DOHH2 (cell line): ENCODE results near the gene C5orf15.
"Not testable (repeated sequence)": the region's sequence is repeated elsewhere in the genome, so short reads cannot be mapped to it uniquely, and the experiment has no call there.

Experiments used
- H3F3A ChIP-seq: fragments of 200-600 bp; sonication (generic), shearing (Covaris generic); 2 replicates; pipeline ENCODE4 v1.6.0; 2016; ENCODE audit warnings: antibody characterized with exemption, mild to moderate bottlenecking; ENCODE audit not compliant: control insufficient read depth, insufficient read depth
- H3K27ac ChIP-seq: fragments of 200-600 bp; sonication (generic); 2 replicates; pipeline ENCODE4 v1.5.1; 2014; ENCODE audit warnings: low read depth, mild to moderate bottlenecking, low read length, moderate library complexity
- H3K27me3 ChIP-seq: fragments of 200-600 bp; sonication (generic); 2 replicates; pipeline ENCODE4 v1.6.1; 2014; ENCODE audit warnings: mild to moderate bottlenecking, low read length, mixed read lengths; ENCODE audit not compliant: control insufficient read depth
- H3K36me3 ChIP-seq: fragments of 200-600 bp; sonication (generic); 2 replicates; pipeline ENCODE4 v1.6.1; 2014; ENCODE audit warnings: mild to moderate bottlenecking, low read length, moderate library complexity, mixed read lengths; ENCODE audit not compliant: control insufficient read depth
- H3K4me1 ChIP-seq: fragments of 200-600 bp; sonication (generic); 2 replicates; pipeline ENCODE4 v1.6.1; 2014; ENCODE audit warnings: mild to moderate bottlenecking, low read length, mixed read lengths; ENCODE audit not compliant: control insufficient read depth
- H3K4me2 ChIP-seq: fragments of 200-600 bp; sonication (generic); 2 replicates; pipeline ENCODE4 v1.6.0; 2014; ENCODE audit warnings: mild to moderate bottlenecking, low read length, moderate library complexity
- H3K4me3 ChIP-seq: fragments of 200-600 bp; sonication (generic); 2 replicates; pipeline ENCODE4 v1.5.1; 2014; ENCODE audit warnings: mild to moderate bottlenecking, low read length, mixed read lengths
- H3K79me2 ChIP-seq: fragments of 200-600 bp; sonication (generic); 2 replicates; pipeline ENCODE4 v1.6.1; 2014; ENCODE audit warnings: mild to moderate bottlenecking, low read length, mixed read lengths; ENCODE audit not compliant: control insufficient read depth
- H3K9me2 ChIP-seq: fragments of 200-600 bp; sonication (generic); replicated peaks from 2 replicates; pipeline ENCODE4 v1.6.1; 2014; ENCODE audit warnings: mild to moderate bottlenecking, low read length, mixed read lengths; ENCODE audit not compliant: control insufficient read depth
- H3K9me3 ChIP-seq: fragments of 200-600 bp; sonication (generic); 2 replicates; pipeline ENCODE4 v1.6.1; 2014; ENCODE audit warnings: antibody characterized with exemption, low read length, mixed read lengths; ENCODE audit not compliant: control insufficient read depth, insufficient read depth
- H4K20me1 ChIP-seq: fragments of 200-600 bp; sonication (generic); 2 replicates; pipeline ENCODE4 v1.6.0; 2014; ENCODE audit warnings: low read depth, mild to moderate bottlenecking, antibody characterized with exemption, low read length, moderate library complexity; ENCODE audit not compliant: control insufficient read depth, insufficient read depth
- EZH2phosphoT487 ChIP-seq: fragments of 200-600 bp; sonication (generic); IDR thresholded peaks from 2 replicates; pipeline ENCODE4 v1.6.1; 2017; ENCODE audit warnings: borderline replicate concordance, mild to moderate bottlenecking, antibody characterized with exemption, low read length, moderate library complexity, mixed read lengths
- TF ChIP-seq, protein P1 (sequence below): fragments of 200-600 bp; sonication (generic); IDR thresholded peaks from one replicate; pipeline ENCODE4 v1.5.1; 2014; ENCODE audit warnings: antibody characterized with exemption, mild to moderate bottlenecking, low read depth, low read length; ENCODE audit not compliant: poor library complexity, severe bottlenecking

The C5orf15 gene

DNA sequence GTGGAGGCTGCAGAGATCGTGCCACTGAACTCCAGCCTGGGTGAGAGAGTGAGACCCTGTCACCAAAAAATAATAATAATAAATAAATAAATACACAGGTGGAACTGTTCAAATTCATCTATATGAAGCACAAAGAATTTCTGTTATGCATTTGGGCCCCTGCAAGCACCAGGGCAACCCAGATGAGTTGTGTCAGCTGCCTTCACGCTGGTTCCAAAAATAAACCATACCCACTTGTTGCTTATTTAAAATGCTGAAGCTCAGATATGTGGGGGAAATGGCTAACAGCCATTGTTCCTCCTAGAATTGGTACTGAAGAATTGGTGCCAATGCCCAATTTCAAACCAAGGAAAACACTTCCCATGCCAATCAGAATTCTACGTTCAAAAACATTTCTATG, 10.5 kb upstream of the C5orf15 start:
- peaks cover 8% of the 10 kb centered on the region; the same call in 1 of the 2 replicates for H4K20me1 ChIP-seq
- TF ChIP-seq, protein P1, sequence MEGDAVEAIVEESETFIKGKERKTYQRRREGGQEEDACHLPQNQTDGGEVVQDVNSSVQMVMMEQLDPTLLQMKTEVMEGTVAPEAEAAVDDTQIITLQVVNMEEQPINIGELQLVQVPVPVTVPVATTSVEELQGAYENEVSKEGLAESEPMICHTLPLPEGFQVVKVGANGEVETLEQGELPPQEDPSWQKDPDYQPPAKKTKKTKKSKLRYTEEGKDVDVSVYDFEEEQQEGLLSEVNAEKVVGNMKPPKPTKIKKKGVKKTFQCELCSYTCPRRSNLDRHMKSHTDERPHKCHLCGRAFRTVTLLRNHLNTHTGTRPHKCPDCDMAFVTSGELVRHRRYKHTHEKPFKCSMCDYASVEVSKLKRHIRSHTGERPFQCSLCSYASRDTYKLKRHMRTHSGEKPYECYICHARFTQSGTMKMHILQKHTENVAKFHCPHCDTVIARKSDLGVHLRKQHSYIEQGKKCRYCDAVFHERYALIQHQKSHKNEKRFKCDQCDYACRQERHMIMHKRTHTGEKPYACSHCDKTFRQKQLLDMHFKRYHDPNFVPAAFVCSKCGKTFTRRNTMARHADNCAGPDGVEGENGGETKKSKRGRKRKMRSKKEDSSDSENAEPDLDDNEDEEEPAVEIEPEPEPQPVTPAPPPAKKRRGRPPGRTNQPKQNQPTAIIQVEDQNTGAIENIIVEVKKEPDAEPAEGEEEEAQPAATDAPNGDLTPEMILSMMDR: no peak
- TF ChIP-seq EZH2phosphoT487: no peak
- H3K79me2 ChIP-seq: peaks cover 34% of the 10 kb centered on the region
- H3K4me2 ChIP-seq: no peak overlapping the region
- no peaks in the 10 kb centered on the region for H3K9me3 ChIP-seq
- H3K27ac ChIP-seq: no peak overlapping the region
- no peaks in the 10 kb centered on the region for H3K9me2 ChIP-seq
- H3K4me3 ChIP-seq: no peak overlapping the region
- no peaks in the 10 kb centered on the region for H3K27me3 ChIP-seq
- no peaks in the 10 kb centered on the region for H3K4me1 ChIP-seq
- H3K36me3 ChIP-seq: peaks cover 83% of the 10 kb centered on the region
- peaks cover 18% of the 10 kb centered on the region for H3F3A ChIP-seq

DNA sequence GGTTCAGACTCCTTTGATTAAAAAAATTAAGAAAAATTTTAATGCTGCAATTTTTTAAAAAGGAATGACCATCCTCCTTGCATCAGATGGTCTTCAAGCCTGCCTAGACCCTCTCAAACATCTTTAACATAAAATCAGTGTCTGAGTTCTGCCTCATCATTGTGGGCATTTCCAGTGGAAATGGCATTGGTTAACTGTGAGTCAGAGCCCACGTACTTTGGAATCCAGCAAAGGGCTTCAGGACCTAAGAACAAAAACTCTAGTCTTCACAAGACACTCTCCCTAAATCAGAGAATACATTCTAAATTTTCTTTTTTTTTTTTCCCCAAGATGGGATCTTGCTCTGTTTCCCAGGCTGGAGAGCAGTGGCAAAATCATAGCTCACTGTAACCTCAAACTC, 9.4 kb upstream of the C5orf15 start:
- H3K79me2 ChIP-seq: peaks cover 28% of the 10 kb centered on the region
- H3K27me3 ChIP-seq: no peaks in the 10 kb centered on the region
- no peaks in the 10 kb centered on the region for H3K9me2 ChIP-seq
- H3K9me3 ChIP-seq: no peaks in the 10 kb centered on the region
- H3K36me3 ChIP-seq: peaks cover 86% of the 10 kb centered on the region
- H3K4me2 ChIP-seq: no peak overlapping the region
- H4K20me1 ChIP-seq: peaks cover 8% of the 10 kb centered on the region; the same call in 1 of the 2 replicates
- TF ChIP-seq, protein P1: no peak
- no peak for TF ChIP-seq EZH2phosphoT487
- H3K4me3 ChIP-seq: no peak overlapping the region
- H3K27ac ChIP-seq: no peak overlapping the region
- no peaks in the 10 kb centered on the region for H3K4me1 ChIP-seq
- peaks cover 27% of the 10 kb centered on the region for H3F3A ChIP-seq

DNA sequence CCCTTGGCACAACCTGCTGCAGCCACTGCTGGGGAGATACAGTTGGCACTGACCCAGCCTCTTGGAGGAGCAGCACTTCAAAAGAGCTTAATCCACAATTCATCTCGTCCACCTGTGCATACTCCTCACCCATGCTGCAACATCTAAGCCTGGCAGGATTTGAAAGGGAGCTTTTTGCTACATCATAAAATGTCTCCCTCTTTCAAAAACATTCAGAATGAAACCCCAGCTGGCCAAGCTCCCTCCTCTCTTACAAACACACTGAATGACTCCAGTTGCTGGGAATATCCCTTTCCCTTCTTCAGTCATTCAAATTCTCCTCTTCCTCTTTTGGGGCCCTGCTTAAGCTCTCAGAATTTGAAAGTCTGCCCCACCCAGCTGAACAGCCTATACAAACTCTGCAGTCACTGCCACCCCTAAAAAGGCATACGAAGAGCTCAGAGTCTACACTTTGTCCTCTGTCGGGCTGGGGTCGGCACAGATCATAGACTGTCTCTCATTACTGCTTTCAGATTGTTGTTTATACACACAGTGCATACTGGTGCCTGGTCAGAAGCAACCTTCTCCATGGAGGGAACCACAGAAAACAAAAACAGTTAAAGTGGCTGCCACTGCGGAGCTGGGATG, 8.8 kb upstream of the C5orf15 start:
- TF ChIP-seq, protein P1: no peak
- no peak for TF ChIP-seq EZH2phosphoT487
- Histone ChIP-seq H3K4me3 (no peak overlapping the region), H3K9me3 (no peaks in the 10 kb centered on the region), H3K27ac (no peak overlapping the region), H3K27me3 (no peaks in the 10 kb centered on the region), H3K4me1 (no peaks in the 10 kb centered on the region), H3K36me3 (peaks cover 88% of the 10 kb centered on the region), H4K20me1 (peaks cover 8% of the 10 kb centered on the region; the same call in 1 of the 2 replicates), H3K79me2 (peaks cover 28% of the 10 kb centered on the region), H3K4me2 (no peak overlapping the region), H3K9me2 (no peaks in the 10 kb centered on the region), H3F3A (peaks cover 29% of the 10 kb centered on the region)

DNA sequence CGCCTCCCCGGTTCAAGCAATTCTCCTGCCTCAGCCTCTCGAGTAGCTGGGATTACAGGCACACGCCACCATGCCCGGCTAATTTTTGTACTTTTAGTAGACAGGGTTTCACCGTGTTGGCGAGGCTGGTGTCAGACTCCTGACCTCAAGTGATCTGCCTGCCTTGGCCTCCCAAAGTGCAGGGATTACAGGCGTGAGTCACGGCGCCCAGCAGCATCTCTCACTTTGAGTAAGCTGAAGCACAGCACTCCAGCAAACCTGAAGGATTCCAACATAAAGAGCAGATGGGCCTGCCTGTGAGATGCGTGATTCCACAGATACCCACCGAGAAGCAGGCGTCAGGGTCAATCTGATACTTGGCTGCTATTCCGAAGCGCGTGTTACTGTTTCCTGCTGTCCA, 7.1 kb upstream of the C5orf15 start:
- not testable (repeated sequence) for H3K9me3 ChIP-seq, H3K9me2 ChIP-seq, H3K4me2 ChIP-seq, H3K27me3 ChIP-seq, H3K27ac ChIP-seq, H3K4me1 ChIP-seq, H4K20me1 ChIP-seq, H3K4me3 ChIP-seq
- peaks cover 18% of the 10 kb centered on the region for H3K79me2 ChIP-seq
- H3K36me3 ChIP-seq: peaks cover 82% of the 10 kb centered on the region
- peaks cover 27% of the 10 kb centered on the region for H3F3A ChIP-seq
